ENCODE measurements around the gene CFTR. TPM values are rescaled to one million over a fixed set of nuclear protein-coding genes. Genes with fewer than 3 reads are reported as not detected.

CFTR gene
- total and polyA plus RNA-seq, 2 of the 4 experiments (the other 2 are of a cell fraction) = 0.18 to 0.21 TPM

DNA sequence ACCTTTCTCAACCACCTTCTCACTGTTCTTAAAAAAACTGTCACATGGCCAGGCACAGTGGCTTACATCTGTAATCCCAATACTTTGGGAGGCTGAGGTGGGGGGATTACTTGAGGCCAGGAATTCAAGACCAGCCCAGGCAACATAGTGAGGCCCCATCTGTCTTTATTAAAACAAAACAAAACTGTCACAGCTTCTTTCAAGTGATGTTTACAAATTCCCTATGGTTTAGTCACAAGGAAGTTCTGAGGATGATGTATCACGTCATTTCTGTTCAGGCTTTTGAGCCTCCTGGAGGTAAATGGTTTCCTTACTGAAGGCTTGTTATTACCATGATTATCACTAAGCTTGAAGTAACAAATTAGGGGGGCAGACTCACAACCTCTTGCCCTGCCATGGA is 186.2 kb downstream of the CFTR start:
- H3K79me1 ChIP-seq (ENCODE audit: low read depth in 1 of 2, low read length in 2 of 2) = no peaks in the 10 kb centered on the region
- H2BK5ac ChIP-seq (ENCODE audit: low read depth, low read length, poor library complexity, severe bottlenecking) = peak overlapping the region; percentile 91
- H2BK20ac ChIP-seq (ENCODE audit: low read depth, low read length) = peak overlapping the region; percentile 94
- H3K27ac ChIP-seq (ENCODE audit: insufficient read depth, low read length) = peak overlapping the region; percentile 51; the same call in 1 of the 2 replicates
- H3K4me1 ChIP-seq (ENCODE audit: control insufficient read depth, insufficient read depth, low read length) = peaks cover 19% of the 10 kb centered on the region
- no peaks in the 10 kb centered on the region for H3K9me3 ChIP-seq (ENCODE audit: control insufficient read depth, insufficient read depth, low read length)
- H3K4ac ChIP-seq (ENCODE audit: low read depth, low read length) = peak overlapping the region; percentile 78; the same call in 1 of the 2 replicates
- dilution Hi-C loops (cut with HindIII; ENCODE audit: low sequenced_read_pairs, unreplicated experiment) (no loop called here), intact Hi-C loops (cut with micrococcal nuclease) (no loop called here), in situ Hi-C loops (cut with MboI; ENCODE audit: low sequenced_read_pairs) (no loop called here)
- H3K14ac ChIP-seq (replicated peaks; ENCODE audit: low read depth, low read length) = peak overlapping the region; percentile 55; the same call in 1 of the 2 replicates
- H3K56ac ChIP-seq (ENCODE audit: extremely low read depth, insufficient read depth, low read length) = peak overlapping the region; percentile 8; the same call in 1 of the 2 replicates
- H2AK5ac ChIP-seq (ENCODE audit: low read depth, low read length) = peak overlapping the region; percentile 30
- peak overlapping the region; percentile 60; the same call in 1 of the 2 replicates for H3K4me2 ChIP-seq (ENCODE audit: low read depth, low read length)
- POLR2A ChIA-PET (ENCODE audit: unreplicated experiment) = no interaction called here
- TF ChIP-seq MAFK (IDR thresholded peaks at IDR 0.05; ENCODE audit: low read depth, low read length) (no peak), POLR2A (IDR thresholded peaks at IDR 0.05; ENCODE audit: low read depth, low read length) (no peak), FOS (IDR thresholded peaks at IDR 0.05; ENCODE audit: low read depth, low read length) (peak; percentile 48; the same call in 1 of the 2 replicates)
- H3K9ac ChIP-seq (ENCODE audit: low read depth, low read length) = no peak overlapping the region
- no TSS peak for BruUV-seq (replicated peaks)
- H4K91ac ChIP-seq (ENCODE audit: insufficient read depth, low read depth, low read length) = peak overlapping the region; percentile 92
- WGBS, 2 experiments (ENCODE audit: extremely low coverage in 2 of 2, insufficient read length in 1 of 2) = no CpG with 5 or more reads among the region's 1 CpG
- peak overlapping the region; percentile 90 for H2BK120ac ChIP-seq (ENCODE audit: low read depth, low read length)
- H3K18ac ChIP-seq (ENCODE audit: low read depth, low read length) = peak overlapping the region; percentile 96; the same call in 1 of the 2 replicates
- peak overlapping the region; percentile 85 for H2BK15ac ChIP-seq (ENCODE audit: low read depth, low read length)
- DNase-seq = peak; percentile 83
- CTCF ChIA-PET = no interaction called here
- H3K36me3 ChIP-seq (ENCODE audit: control insufficient read depth, insufficient read depth, low read length) = no peaks in the 10 kb centered on the region
- peak overlapping the region; percentile 44; the same call in 1 of the 2 replicates for H3K23ac ChIP-seq (ENCODE audit: low read depth, low read length)
- no peak overlapping the region for H3K4me3 ChIP-seq (ENCODE audit: insufficient read depth, low read depth, low read length)
- peak; percentile 63 for ATAC-seq (ENCODE audit: low read depth)
- H3K27me3 ChIP-seq (ENCODE audit: control insufficient read depth, insufficient read depth, low read length) = no peaks in the 10 kb centered on the region
- H2AFZ ChIP-seq (replicated peaks; ENCODE audit: low read length, poor library complexity) = no peak overlapping the region
- peak overlapping the region; percentile 30 to 78; a peak in 3 of 4 replicates for H4K8ac ChIP-seq (ENCODE audit: low read depth in 2 of 2, low read length in 2 of 2)
- H4K5ac ChIP-seq (ENCODE audit: low read depth, low read length) = peak overlapping the region; percentile 80; the same call in 1 of the 2 replicates
- no peaks in the 10 kb centered on the region for H4K20me1 ChIP-seq (ENCODE audit: insufficient read depth, low read length)
- H2AK9ac ChIP-seq (replicated peaks; ENCODE audit: low read depth, low read length, poor library complexity) = no peak overlapping the region
- H3K9me1 ChIP-seq (ENCODE audit: insufficient read depth, low read length) = peaks cover 7% of the 10 kb centered on the region
